Esophagus squamous epithelium (tissue), 4 donors: ENCODE measurements around the gene TMEM80.

Source experiments
- CTCF ChIP-seq, 6 experiments: fragments of 450-650 bp in 4 of 6; fragments of 200-600 bp in 2 of 6; sonication (generic) in 2 of 6; IDR thresholded peaks; one replicate each; pipeline ENCODE4 v1.5.1; 2016 to 2019; ENCODE audit warnings: antibody characterized with exemption in 6 of 6, mild to moderate bottlenecking in 4 of 6, moderate library complexity in 4 of 6
- POLR2A ChIP-seq, 4 donors: fragments of 450-650 bp; IDR thresholded peaks; one replicate each; pipeline ENCODE4 v1.6.1; 2017; ENCODE audit warnings: antibody characterized with exemption in 4 of 4, mild to moderate bottlenecking in 4 of 4, moderate library complexity in 3 of 4

GRCh38 chr11:726278-727220, 30.9 kb downstream of the TMEM80 start:
- TF ChIP-seq CTCF (IDR thresholded peaks at IDR 0.05) (no peak), POLR2A (IDR thresholded peaks at IDR 0.05) (no peak)
